CD4-positive, alpha-beta T cell treated with Interleukin-10 for 1 hour (primary cell): ENCODE results near the gene C1QC.
"Not testable (repeated sequence)": the region's sequence is repeated elsewhere in the genome, so short reads cannot be mapped to it uniquely, and the experiment has no call there.

Experiments used
- DNase-seq: peaks from one replicate; pipeline ENCODE4 v3.0.0-alpha.2; 2020

The C1QC gene

DNA sequence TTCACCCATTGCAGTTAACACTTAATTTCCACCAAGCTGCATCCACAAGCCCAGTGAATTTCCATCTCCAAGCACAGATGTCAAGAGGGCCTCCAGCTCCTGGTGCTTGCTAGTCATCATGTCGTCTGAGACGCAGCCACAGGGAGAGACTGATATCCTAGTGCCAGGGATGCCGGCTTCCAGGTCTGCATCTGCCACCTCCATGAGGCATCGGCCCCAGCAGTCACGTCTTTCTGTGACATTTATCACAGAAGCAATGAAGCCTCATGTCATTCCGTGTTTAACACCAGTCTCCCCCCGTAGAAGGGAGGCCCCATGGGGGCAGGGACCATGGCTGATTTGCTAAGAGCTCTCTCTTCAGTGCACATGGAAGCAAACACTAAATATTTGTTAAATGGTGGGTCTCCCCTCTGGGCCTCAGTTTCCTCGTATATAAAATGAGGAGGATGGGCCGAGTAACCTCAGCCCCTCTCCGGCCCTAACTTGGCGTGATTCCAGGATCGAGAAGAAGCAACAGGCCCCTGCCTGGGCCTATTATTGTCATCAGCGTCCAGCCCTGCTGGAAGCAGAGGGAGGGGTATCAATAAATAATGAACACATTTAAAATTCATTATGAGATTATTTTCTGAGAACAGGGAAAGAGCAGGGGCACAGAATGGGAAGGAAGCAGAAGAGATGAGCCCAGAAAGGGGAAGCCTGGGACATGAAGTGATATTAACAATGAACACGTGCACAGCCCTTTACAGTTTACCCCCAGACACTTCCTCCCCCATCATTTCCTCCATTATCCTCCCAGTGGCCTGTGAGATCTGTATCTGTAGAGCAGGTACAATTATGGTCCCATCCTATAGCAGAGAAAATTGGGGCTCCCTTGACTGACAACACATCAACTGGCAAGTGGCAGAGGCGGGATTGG lies 8.8 kb downstream of the C1QC start:
- no peak for DNase-seq

DNA sequence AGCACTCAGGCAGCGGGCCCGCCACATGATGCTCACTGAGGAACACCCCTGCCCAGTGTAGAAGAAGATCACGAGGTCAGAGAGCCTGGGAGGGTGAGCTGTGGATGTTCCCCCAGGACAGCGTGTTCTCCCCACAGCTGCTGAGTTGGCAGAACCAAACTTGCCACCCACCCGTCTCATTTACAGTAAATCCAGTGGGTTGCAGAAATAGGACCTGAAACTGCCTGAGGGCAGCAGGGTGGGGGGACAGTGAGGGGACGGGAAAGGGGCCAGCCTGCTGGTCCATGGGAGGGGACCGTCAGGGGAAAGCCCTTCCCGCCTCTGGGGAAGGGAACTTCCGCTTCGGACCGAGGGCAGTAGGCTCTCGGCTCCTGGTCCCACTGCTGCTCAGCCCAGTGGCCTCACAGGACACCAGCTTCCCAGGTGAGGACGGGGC lies 9.5 kb downstream of the C1QC start, which contains the start of gene C1QB:
Gene C1QB, plus strand, starts transcription at position 356 of the 436 bp plus-strand sequence. CDS start 6,227 bp downstream, outside the sequence.
- DNase-seq = no peak

DNA sequence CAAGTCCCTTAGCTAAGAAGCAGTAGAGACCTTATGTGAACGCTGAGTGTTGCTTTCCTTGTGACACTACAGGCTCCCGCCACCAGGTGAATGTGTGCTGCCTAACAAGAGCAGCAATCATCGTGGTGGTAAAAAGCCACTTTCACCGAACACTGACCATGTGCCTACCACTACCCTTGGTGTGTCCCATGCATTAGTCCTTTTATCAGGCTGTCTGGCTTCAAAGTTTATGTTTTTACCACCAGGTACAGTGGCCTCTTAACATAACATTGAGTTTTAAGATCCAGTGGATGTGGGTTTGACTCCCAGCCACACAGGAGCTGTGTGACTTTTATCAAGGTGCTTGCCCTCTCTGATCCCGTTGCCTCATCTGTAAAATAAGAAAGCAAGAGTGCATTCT lies 11.3 kb downstream of the C1QC start:
- DNase-seq = no peak

DNA sequence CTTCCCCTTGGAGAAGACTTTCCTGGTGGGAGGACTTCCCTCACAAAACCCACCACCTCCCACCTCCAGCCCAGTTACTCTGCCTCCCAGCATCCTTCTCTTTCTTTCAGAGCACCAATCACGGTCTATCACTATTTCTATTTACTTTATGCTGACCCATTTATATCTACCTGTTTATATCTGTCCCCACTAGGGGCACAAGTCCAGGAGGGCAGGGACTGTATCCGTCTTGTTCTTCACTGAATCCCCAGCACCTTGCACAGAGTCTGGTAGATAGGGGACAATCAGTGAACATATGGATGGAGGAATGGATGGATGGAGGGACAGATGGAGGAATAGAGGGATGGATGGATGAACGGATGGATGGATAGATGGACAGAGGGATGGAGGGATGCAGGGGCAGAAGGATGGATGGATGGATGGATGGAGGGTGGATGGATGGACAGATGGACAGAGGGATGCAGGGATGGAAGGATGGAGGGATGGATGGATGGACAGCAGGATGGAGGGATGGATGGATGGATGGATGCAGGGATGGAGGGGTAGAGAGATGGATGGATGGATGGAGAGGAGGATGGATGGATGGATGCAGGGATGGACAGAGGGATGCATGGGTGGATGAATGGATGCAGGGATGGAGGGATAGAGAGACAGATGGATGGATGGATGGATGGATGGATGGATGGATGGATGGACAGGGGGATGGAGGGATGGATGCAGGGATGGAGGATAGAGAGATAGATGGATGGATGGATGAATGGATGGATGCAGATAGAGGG lies 15.1 kb downstream of the C1QC start:
- DNase-seq = no peak

DNA sequence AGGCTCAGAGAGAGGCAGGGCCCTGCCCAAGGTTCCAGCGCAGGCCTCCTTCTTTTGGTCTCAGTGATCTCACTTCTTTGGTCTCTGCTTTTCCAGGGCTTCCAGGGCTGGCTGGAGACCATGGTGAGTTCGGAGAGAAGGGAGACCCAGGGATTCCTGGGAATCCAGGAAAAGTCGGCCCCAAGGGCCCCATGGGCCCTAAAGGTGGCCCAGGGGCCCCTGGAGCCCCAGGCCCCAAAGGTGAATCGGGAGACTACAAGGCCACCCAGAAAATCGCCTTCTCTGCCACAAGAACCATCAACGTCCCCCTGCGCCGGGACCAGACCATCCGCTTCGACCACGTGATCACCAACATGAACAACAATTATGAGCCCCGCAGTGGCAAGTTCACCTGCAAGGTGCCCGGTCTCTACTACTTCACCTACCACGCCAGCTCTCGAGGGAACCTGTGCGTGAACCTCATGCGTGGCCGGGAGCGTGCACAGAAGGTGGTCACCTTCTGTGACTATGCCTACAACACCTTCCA lies 17.3 kb downstream of the C1QC start:
- no peak for DNase-seq

DNA sequence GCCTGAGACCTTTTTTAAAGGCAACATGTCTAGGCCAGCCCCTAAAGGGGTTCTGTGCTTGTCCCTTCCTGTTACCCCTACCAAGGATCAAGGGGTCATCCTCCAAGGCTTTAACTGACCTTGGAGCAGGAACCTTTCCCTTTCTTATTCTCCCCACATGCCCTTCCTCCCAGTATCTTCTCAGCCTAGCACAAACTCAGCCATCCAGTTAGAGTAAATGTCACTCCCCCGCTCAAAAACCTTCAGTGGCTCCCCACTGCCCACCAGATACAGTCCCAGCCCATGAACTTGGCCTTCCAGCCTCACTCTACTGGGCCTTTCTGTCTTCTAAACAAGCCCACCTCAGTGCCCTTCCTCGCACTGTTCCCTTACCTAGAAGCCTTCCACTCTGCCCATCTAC lies 18.4 kb downstream of the C1QC start:
- DNase-seq = no peak

DNA sequence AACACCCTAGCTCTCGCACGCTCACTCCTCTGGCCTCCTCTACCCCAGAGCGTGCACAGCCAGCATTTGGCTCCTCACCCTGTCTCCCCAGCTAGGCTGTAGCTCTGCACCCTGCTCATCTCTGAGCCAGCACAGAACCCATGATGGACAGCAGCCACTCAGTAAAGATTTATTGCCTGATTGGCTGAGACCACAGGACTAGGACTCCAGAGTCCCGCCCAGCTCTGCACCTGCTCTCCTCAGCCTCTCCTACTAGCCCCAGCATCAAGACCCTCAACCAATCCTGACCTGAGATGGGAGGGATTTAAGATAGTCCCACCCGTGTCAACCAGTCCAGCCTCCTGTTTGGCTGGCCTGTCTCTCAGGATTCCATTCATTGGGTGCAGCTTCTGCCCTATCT lies 18.9 kb downstream of the C1QC start:
- DNase-seq = no peak

DNA sequence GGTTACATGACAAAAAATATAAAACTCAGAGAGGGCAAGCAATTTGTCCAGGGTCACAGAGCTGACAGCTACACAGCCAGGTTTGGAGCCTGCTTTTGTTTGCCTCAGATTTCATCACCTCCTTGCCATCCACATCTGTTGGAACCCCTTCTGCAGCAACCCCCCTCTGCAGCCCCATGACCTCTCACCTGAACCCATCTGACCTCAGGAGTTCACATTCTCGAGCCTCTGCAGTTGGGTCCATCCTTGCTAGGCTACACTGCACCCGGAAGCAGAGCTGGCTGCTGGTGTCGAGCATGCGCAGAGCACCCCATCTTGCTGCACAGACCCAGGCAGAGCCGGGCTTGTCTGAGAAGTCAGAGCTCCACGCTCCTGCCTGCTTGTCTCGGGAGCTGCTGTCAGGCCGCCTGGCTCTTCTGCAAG lies 19.6 kb downstream of the C1QC start:
- no peak for DNase-seq

DNA sequence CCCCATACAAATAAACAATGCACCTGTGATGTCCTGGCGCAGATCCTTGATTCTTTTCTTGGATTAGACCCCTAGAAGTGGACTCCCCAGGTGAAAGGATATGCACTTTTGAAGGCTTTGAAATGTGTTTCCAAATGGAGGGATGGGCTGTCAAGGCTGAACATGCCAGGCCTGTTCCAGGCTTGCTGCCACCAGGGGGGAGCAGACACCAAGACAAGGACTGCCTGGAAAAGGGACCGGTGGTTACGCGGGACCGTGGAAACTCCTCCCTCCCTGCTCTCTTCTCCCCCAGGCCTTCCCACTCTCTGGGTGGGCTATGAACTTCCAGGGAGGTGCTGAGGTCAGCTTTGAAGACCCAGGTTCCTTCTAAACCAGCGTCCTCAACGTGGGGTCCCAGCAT lies 22.3 kb downstream of the C1QC start:
- no peak for DNase-seq

DNA sequence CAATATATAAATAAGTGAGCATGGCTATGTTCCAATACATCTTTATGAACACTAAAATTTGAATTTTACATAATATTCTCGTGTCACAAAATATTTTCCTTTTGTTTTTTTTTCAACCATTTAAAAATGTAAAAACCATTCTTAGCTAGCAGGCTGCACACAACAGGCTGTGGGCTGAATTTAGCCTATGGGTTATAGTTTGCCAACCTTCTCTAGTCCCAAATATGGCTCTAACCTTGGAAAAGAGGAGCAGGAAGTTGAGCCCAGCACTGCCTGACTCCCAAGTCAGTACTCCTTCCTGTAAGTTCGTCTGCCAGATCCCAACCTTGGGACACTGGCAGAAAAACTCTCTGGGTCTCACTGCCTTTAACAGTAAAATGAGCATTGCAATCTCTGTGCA lies 23.0 kb downstream of the C1QC start:
- no peak for DNase-seq

DNA sequence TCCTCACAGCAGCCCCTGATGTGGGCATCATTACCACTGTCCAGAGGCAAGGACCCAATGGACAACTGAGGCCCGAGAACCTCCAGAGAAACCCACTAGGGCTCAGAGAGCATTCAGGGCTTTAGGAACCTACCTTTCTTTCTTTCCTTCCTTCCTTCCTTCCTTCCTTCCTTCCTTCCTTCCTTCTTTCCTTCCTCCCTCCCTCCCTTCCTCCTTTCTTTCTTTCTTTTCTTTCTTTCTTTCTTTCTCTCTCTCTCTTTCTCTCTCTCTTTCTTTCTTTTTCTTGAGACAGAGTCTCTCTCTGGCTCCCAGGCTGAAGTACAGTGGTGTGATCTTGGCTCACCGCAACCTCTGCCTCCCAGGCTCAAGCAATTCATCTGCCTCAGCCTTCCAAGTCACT lies 25.4 kb downstream of the C1QC start:
- not testable (repeated sequence) for DNase-seq

DNA sequence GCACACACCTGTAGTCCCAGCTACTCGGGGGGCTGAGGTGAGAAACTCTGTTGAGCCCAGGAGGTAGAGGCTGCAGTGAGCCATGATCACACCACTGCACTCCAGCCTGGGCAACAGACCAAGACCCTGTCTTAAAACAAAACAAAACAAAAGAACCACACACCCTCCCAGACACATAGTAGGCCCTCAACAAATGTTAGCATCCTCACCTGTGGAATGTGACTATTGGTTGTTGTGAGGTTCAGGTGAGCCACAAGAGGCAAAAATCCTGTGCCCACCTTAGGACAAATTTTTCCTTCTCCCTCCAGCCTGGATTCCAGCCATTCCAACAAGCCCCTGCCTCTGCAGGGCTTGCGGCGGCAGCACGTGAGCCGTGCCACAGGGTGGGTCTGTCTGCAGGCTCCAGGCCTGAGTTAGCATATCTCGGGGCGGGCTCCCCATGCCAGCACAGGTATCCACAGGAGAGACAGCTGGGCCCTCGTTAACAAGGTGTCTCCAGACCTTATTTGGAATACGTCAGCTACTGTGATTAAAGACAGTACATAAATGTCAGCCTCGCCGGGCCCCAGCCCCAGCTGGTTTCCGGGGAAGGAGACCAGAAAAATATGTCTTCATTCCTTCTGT lies 27.0 kb downstream of the C1QC start:
- no peak for DNase-seq

DNA sequence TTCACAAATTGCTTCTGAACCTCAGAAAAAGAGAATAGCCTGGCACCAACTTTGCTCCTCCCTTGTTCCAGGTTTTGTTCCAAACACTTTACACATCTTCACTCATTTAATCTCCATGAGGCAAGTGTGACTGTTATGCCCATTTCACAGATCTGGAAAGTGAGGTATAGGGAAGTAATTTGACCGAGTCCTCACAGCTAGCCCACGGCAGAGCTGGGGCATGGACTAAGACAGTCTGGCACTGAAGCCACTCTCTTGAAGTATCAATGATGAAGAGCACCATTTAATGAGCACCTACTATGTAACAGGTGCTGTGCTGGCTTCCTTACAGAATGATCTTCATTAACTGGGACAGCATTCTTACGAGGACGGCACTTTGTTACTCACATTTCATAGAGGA lies 28.6 kb downstream of the C1QC start:
- no peak for DNase-seq

DNA sequence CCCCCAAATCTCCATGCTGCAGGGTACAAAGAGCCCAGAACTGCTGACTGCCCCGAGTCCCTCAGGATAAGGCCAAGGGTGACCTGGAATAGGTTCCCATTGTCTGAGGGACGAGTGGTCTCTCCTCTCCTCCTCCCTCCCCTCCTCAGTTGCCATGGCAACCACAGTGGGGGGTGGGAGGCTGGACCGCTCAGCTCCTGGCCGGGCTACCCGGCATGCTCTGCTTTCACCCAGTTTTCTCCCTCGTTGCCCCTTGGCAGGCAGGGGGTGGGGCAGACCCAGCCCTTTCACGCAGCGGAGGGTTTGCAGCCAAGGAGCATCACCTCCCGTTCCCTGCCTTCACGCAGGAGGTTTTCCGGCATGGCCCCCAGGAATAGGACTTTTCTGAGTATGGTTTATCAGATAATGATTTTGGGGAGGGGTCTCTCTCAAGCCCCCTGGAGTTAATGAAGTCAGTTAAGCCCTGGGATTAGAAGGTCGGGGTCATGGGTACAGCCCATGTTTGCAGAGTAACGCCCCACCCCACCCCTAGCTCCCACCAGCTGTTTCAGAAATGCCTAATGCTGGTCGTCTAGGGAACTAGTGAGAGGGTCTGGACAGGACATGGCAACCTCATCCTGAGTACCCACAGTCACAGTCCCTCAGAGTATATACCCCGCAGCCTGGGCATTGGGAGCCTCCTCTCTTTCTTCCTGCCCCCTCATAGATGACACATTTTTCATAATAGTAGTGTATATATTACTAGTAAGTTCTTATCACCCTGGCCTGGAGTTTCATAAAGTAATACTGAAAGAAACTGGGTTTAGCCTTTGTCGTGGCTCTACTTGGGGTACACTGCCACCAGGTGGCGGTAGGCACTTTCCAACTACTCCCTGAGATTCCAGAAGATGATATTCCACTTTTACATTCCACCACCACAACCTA lies 30.3 kb downstream of the C1QC start:
- no peak for DNase-seq

DNA sequence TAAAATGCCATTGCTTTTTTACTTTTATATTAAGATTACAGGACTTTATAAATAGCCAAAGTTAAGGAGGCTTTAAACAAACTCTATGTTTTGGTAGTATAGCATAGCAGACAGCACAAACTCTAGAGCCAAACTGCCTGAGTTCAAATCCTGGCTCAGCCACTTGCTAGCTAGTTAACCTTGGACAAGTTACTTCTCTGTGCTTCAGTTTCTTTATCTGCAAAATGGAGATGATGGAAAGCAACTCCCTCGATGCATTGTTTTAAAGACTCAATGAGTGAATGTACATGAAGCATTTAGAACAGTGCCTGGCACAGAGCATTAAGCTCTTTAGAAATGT lies 30.9 kb downstream of the C1QC start:
- DNase-seq = no peak

DNA sequence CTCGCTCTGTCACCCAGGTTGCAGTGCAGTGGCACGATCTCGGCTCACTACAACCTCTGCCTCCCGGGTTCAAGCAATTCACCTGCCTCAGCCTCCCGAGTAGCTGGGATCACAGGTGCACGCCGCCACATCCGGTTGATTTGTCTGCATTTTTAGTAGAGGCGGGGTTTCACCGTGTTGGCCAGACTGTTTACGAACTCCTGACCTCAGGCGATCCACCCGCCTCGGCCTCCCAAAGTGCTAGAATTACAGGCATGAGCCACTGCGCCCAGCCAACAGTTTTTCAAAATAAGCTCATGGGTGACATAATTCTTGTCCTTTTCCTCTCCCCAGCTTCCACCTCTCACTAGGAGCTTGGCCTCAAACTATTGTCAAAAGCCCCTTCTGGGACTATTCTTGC lies 32.7 kb downstream of the C1QC start:
- not testable (repeated sequence) for DNase-seq

DNA sequence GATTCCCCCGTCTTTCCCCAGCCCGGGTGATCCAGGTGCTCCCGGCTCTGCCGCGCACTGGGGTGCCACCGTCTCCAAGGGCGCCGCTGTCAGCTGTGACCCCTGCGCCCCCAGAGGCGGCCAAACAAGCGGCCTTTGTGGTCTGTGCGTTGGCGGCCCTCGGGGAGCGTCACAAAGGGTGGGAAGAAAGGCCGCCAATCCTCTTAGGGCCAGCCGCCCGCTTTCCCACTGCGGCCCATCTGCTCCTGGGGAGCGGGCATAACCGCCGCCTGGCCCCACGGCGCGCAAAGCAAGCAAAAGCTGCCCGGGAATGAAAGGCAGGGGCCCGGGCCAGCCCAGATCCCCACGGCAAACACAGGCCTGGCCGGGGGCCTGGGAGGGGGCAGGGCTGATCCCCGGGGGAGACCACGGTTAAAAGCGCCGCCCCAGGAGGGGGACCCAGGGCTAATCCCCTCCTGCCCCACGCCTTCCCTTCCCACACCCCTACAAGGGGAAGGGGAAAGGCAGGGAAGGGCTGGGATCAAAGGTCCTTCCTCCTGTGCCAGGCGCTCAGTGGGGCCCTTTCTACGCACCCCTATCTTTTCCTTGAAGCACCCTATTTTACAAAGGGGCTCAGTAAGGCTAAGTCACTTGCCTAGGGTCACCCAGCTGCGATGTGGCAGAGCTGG lies 33.6 kb downstream of the C1QC start:
- DNase-seq = no peak

DNA sequence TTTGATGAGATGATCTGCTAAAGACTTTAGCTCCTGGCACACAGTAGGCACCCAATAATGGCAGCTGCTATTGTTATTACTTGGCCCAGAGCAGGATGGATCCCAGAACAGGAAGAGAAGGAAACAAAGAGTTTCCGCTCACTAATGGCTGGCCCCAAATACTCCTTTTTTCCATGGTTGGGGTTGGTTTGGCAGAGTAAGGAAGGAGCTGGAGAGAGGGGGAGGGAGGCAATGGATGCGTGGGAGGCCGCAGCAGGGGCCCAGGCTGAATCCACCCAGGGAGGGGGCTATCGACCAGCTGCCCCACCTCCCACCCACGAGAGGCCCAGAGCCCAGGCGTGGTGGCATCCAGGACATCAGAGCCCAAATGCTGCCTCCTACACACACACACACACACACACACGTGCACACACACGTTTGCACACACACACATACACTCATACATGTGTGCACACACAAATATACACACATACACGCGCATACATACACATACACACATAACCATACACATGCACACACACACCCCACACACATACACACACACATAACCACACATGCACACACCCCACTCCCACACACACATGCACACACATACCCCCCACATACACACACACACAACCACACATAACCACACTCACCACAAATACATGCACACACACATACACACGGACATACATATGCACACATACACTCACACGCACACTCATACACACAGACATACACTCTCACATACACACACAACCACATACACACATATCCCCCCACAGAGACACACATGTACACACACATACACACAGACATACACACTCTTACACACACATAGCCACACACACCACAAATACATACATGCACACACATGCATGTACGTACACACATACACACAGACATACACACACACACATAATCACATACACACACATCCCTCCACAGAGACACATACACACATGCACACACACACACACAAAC lies 34.8 kb downstream of the C1QC start:
- no peak for DNase-seq

DNA sequence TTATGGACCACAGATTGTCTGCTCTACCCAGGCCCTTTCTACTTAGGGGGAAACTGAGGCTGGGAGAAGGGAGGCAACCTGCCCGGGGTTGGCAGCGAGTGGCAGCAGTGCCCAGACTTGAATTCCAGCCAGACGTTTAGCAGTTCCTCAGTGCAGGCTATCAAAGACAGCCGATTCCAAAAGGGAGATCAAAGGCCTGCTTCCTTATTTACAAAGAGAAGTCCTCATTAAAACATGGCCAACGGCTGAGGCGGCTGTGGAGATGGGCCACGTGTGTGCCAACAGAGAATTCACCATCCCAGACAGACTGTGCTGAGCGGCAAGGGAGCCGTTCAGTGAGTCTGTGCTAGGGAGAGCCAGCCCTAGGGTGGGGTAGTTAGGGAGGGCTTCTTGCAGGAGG lies 37.3 kb downstream of the C1QC start:
- DNase-seq = no peak

DNA sequence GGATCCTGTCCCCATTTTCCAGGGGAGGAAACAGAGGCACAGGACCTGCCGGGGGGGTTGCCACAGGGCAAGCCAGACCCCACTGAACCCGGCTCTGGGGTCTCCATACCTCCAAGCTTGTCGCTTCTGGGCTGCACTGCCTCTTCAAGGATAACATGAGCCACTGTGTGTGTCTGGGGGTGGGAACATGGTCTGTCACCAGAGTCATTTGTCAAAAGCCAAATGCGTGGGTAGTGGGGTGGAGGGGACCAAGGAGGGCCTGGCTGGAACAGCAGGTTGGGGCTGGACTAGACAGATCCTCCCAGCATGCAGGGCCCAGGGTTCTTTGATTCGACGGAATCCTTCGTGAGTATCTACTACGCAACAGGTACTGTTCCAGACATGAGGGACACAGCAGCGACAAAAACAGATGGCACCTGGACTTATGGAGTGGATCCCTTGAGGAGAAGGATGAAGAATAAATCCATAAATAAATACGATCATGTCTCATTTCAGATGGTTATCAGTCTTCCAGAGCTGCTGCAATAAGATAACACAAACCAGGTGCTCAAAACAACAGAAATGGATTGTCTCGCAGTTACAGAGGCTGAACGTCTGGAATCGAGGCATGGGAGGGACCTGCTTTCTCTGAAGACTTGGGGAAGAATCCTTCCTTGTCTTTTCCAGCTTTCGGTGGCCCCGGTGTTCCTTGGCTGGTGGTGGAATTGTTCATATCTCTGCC lies 38.3 kb downstream of the C1QC start:
- DNase-seq = no peak
